Endometrial microvascular endothelial cells (primary cell): Measurements from ENCODE around the gene CD200. TPM values are rescaled to one million over a fixed set of nuclear protein-coding genes. Genes with fewer than 3 reads are reported as not detected.

Experiments used
- in situ Hi-C: cut with HindIII; loops from 2 replicates; pipeline ENCODE4 v1.10.0; 2017; ENCODE audit warnings: low sequenced_read_pairs, low pct_unique_long_range_greater_than_20kb; ENCODE audit errors: inconsistent ontology term
- total RNA-seq: library from RNA; depleted of rRNA; stranded (reverse); fragments of >200 nt; gene quantifications from one replicate; pipeline ENCODE4 v1.2.3, GENCODE V29; 2015; ENCODE audit errors: inconsistent ontology term

The CD200 gene
- not detected for total RNA-seq

- in situ Hi-C loops: no loop called here
Observed at GRCh38 chr3:112333002-112333380, at the start of gene CD200. TSS of gene CD200 (plus strand) at chr3:112333156. CDS start at chr3:112333213, 57 bp downstream.

GRCh38 chr3:112289011-112289410 is 43.9 kb upstream of the CD200 start:
- in situ Hi-C loops: no loop called here

GRCh38 chr3:112293368-112294321 is 39.3 kb upstream of the CD200 start, which contains the start of gene SLC9C1:
TSS of gene SLC9C1 (minus strand) at chr3:112294216. CDS start at chr3:112286791, 7,425 bp downstream.
- in situ Hi-C loops: no loop called here

- in situ Hi-C loops: no loop called here
Observed at GRCh38 chr3:112297714-112298113, 35.2 kb upstream of the CD200 start.

- in situ Hi-C loops: no loop called here
Observed at GRCh38 chr3:112298781-112299180, 34.2 kb upstream of the CD200 start.

GRCh38 chr3:112302150-112302830 is 30.7 kb upstream of the CD200 start:
- in situ Hi-C loops: loop anchor here (25.0 kb wide), 1 partner anchor 210 kb away; no protein-coding TSS in a partner anchor

GRCh38 chr3:112302881-112303763 is 29.8 kb upstream of the CD200 start:
- in situ Hi-C loops: loop anchor here (25.0 kb wide), 1 partner anchor 209 kb away; no protein-coding TSS in a partner anchor

- in situ Hi-C loops: loop anchor here (25.0 kb wide), 1 partner anchor 208 kb away; no protein-coding TSS in a partner anchor
Observed at GRCh38 chr3:112303764-112304325, 29.1 kb upstream of the CD200 start.

GRCh38 chr3:112304611-112305010 is 28.3 kb upstream of the CD200 start:
- in situ Hi-C loops: loop anchor here (25.0 kb wide), 1 partner anchor 208 kb away; no protein-coding TSS in a partner anchor

GRCh38 chr3:112306825-112307224 is 26.1 kb upstream of the CD200 start:
- in situ Hi-C loops: loop anchor here (25.0 kb wide), 1 partner anchor 205 kb away; no protein-coding TSS in a partner anchor

GRCh38 chr3:112307557-112307956 is 25.4 kb upstream of the CD200 start:
- in situ Hi-C loops: loop anchor here (25.0 kb wide), 1 partner anchor 205 kb away; no protein-coding TSS in a partner anchor

GRCh38 chr3:112308151-112308911 is 24.6 kb upstream of the CD200 start:
- in situ Hi-C loops: loop anchor here (25.0 kb wide), 1 partner anchor 204 kb away; no protein-coding TSS in a partner anchor

GRCh38 chr3:112314649-112315048 is 18.3 kb upstream of the CD200 start:
- in situ Hi-C loops: loop anchor here (25.0 kb wide), 1 partner anchor 198 kb away; no protein-coding TSS in a partner anchor

GRCh38 chr3:112315791-112316190 is 17.2 kb upstream of the CD200 start:
- in situ Hi-C loops: loop anchor here (25.0 kb wide), 1 partner anchor 197 kb away; no protein-coding TSS in a partner anchor

GRCh38 chr3:112319516-112320276 is 13.3 kb upstream of the CD200 start:
- in situ Hi-C loops: loop anchor here (25.0 kb wide), 1 partner anchor 193 kb away; no protein-coding TSS in a partner anchor

GRCh38 chr3:112320691-112321090 is 12.3 kb upstream of the CD200 start:
- in situ Hi-C loops: loop anchor here (25.0 kb wide), 1 partner anchor 192 kb away; no protein-coding TSS in a partner anchor
